ENCODE results near the gene NKD2.

Gene NKD2

GRCh38 chr5:1010641-1011046 is 2.0 kb downstream of the NKD2 start:
- Histone ChIP-seq H3K4me1 (ENCODE audit: insufficient read depth, low read length) (peaks cover 7% of the 10 kb centered on the region; the same call in 1 of the 2 replicates), H3K9me3 (ENCODE audit: control insufficient read depth, insufficient read depth, low read length) (no peaks in the 10 kb centered on the region), H3K36me3 (ENCODE audit: insufficient read depth, low read length) (no peaks in the 10 kb centered on the region), H3K9ac (ENCODE audit: low read depth, low read length) (no peak overlapping the region)

- Histone ChIP-seq H3K9me3 (ENCODE audit: control insufficient read depth, insufficient read depth, low read length) (no peaks in the 10 kb centered on the region), H3K9ac (ENCODE audit: low read depth, low read length) (no peak overlapping the region), H3K4me1 (ENCODE audit: insufficient read depth, low read length) (peaks cover 7% of the 10 kb centered on the region; the same call in 1 of the 2 replicates), H3K36me3 (ENCODE audit: insufficient read depth, low read length) (no peaks in the 10 kb centered on the region)
These were observed 2.6 kb downstream of the NKD2 start for GRCh38 chr5:1011226-1011631.

GRCh38 chr5:1011741-1012312 is 3.2 kb downstream of the NKD2 start:
- H3K9me3 ChIP-seq (ENCODE audit: control insufficient read depth, insufficient read depth, low read length) = no peaks in the 10 kb centered on the region
- no peaks in the 10 kb centered on the region for H3K36me3 ChIP-seq (ENCODE audit: insufficient read depth, low read length)

GRCh38 chr5:1012313-1012841 is 3.8 kb downstream of the NKD2 start:
- H3K9ac ChIP-seq (ENCODE audit: low read depth, low read length) = no peak overlapping the region

More at GRCh38 chr5:1011741-1012312, 3.2 kb downstream of the NKD2 start:
- Histone ChIP-seq H3K9ac (ENCODE audit: low read depth, low read length) (no peak overlapping the region), H3K4me1 (ENCODE audit: insufficient read depth, low read length) (peaks cover 7% of the 10 kb centered on the region; the same call in 1 of the 2 replicates)

GRCh38 chr5:1012900-1013237 is 4.3 kb downstream of the NKD2 start:
- Histone ChIP-seq H3K4me1 (ENCODE audit: insufficient read depth, low read length) (peaks cover 7% of the 10 kb centered on the region; the same call in 1 of the 2 replicates), H3K9ac (ENCODE audit: low read depth, low read length) (no peak overlapping the region), H3K36me3 (ENCODE audit: insufficient read depth, low read length) (no peaks in the 10 kb centered on the region)

More at GRCh38 chr5:1012313-1012841, 3.8 kb downstream of the NKD2 start:
- Histone ChIP-seq H3K4me1 (ENCODE audit: insufficient read depth, low read length) (peaks cover 7% of the 10 kb centered on the region; the same call in 1 of the 2 replicates), H3K9me3 (ENCODE audit: control insufficient read depth, insufficient read depth, low read length) (no peaks in the 10 kb centered on the region), H3K36me3 (ENCODE audit: insufficient read depth, low read length) (no peaks in the 10 kb centered on the region)

GRCh38 chr5:1013238-1013947 is 4.8 kb downstream of the NKD2 start:
- no peaks in the 10 kb centered on the region for H3K9me3 ChIP-seq (ENCODE audit: control insufficient read depth, insufficient read depth, low read length)
- no peak overlapping the region for H3K9ac ChIP-seq (ENCODE audit: low read depth, low read length)
- H3K36me3 ChIP-seq (ENCODE audit: insufficient read depth, low read length) = no peaks in the 10 kb centered on the region
- H3K4me1 ChIP-seq (ENCODE audit: insufficient read depth, low read length) = peaks cover 2% of the 10 kb centered on the region; the same call in 1 of the 2 replicates

More at GRCh38 chr5:1012900-1013237, 4.3 kb downstream of the NKD2 start:
- H3K9me3 ChIP-seq (ENCODE audit: control insufficient read depth, insufficient read depth, low read length) = no peaks in the 10 kb centered on the region

- Histone ChIP-seq H3K36me3 (ENCODE audit: insufficient read depth, low read length) (no peaks in the 10 kb centered on the region), H3K4me1 (ENCODE audit: insufficient read depth, low read length) (peaks cover 2% of the 10 kb centered on the region; the same call in 1 of the 2 replicates), H3K9ac (ENCODE audit: low read depth, low read length) (no peak overlapping the region), H3K9me3 (ENCODE audit: control insufficient read depth, insufficient read depth, low read length) (no peaks in the 10 kb centered on the region)
These were observed 5.3 kb downstream of the NKD2 start for GRCh38 chr5:1013948-1014301.

DNA sequence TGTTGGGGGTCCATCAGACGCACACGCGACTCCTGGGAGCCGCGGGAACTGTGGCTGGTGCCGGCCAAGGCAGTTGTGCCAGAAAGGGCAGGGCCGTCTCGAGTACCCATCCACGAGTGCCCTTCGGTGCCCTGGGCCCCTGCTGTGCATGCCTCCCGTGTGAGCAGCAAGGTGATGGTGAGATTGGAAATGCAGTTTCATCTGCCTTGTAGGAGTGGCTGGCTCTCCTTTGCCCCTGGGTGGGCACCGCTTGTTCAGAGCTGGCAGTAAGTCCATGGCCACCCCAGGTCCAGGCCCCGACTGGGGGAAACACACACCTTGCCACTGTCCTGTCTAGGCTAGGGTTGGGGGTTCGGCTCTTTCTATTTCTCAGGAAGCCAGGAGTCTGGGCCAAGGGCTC is 5.7 kb downstream of the NKD2 start:
- H3K36me3 ChIP-seq (ENCODE audit: insufficient read depth, low read length) = no peaks in the 10 kb centered on the region
- no peaks in the 10 kb centered on the region for H3K9me3 ChIP-seq (ENCODE audit: control insufficient read depth, insufficient read depth, low read length)
- H3K4me1 ChIP-seq (ENCODE audit: insufficient read depth, low read length) = peaks cover 2% of the 10 kb centered on the region; the same call in 1 of the 2 replicates
- no peak overlapping the region for H3K9ac ChIP-seq (ENCODE audit: low read depth, low read length)

DNA sequence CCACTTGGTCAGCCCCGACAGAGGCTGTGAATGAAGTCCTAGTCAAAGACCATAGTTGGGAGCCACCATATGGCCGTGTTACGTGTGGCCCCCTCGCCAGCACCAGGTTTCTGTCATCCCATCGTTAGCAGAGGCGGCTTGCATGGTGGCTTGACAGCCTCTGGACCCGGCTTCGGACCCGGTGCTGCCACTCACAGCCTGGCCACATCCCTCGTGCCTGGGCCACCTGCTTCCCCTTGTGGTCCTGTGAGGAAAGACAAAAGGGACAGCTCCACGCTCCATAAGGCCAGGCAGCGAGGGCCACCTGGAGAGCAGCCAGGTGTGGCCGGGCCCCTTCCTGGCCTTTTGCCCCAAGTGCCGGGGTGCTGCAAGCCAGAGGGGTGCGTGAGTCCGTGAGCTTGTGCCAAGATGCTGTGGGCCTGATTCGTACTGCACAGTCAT is 6.2 kb downstream of the NKD2 start:
- H3K9me3 ChIP-seq (ENCODE audit: control insufficient read depth, insufficient read depth, low read length) = no peaks in the 10 kb centered on the region
- H3K4me1 ChIP-seq (ENCODE audit: insufficient read depth, low read length) = peaks cover 2% of the 10 kb centered on the region; the same call in 1 of the 2 replicates
- H3K9ac ChIP-seq (ENCODE audit: low read depth, low read length) = no peak overlapping the region
- H3K36me3 ChIP-seq (ENCODE audit: insufficient read depth, low read length) = no peaks in the 10 kb centered on the region

DNA sequence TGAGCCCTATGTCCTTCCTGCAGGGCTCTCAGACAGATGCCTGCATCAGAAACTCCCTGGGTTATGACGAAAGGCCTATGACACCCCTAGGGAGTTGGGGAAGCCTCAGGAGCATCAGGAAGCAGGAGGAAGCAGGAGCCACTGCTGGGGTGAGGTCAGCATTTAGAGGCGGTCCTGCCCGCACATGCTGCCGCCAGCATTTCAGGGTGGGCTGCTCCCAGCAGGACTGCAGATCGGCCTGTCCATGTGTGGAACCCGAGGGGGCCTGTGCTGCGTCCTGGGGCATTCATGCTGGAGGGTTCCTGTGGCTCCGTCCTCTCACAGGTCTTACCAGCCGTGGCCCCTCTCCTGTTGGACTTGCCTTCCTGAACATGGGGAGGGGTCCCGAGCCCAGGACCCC is 6.9 kb downstream of the NKD2 start:
- no peaks in the 10 kb centered on the region for H3K9me3 ChIP-seq (ENCODE audit: control insufficient read depth, insufficient read depth, low read length)
- peaks cover 2% of the 10 kb centered on the region; the same call in 1 of the 2 replicates for H3K4me1 ChIP-seq (ENCODE audit: insufficient read depth, low read length)
- no peak overlapping the region for H3K9ac ChIP-seq (ENCODE audit: low read depth, low read length)
- no peaks in the 10 kb centered on the region for H3K36me3 ChIP-seq (ENCODE audit: insufficient read depth, low read length)

DNA sequence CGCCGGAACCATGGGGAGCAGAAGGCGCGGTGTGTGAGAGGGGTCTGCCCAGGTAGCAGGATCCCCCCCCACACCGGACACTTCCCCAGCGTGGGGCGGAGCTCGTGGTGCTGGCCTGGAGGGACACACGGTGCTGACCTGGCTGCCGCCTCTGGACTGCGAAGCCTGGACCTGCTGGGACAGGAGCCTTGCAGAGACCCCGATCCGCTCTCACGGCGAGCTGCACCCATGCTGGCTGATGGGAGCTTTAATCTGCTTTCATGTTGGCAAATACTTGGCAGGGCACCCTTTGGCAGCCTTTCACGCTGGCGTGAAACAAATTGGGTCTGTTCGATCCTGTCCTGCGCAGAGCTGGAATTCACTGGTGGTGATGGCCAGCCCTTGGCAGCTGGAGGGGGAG is 7.4 kb downstream of the NKD2 start:
- Histone ChIP-seq H3K9me3 (ENCODE audit: control insufficient read depth, insufficient read depth, low read length) (no peaks in the 10 kb centered on the region), H3K36me3 (ENCODE audit: insufficient read depth, low read length) (no peaks in the 10 kb centered on the region), H3K9ac (ENCODE audit: low read depth, low read length) (no peak overlapping the region), H3K4me1 (ENCODE audit: insufficient read depth, low read length) (peaks cover under 1% of the 10 kb centered on the region; the same call in 1 of the 2 replicates)

GRCh38 chr5:1016476-1016875 is 7.9 kb downstream of the NKD2 start:
- no peaks in the 10 kb centered on the region for H3K4me1 ChIP-seq (ENCODE audit: insufficient read depth, low read length)

GRCh38 chr5:1017056-1017455 is 8.5 kb downstream of the NKD2 start:
- Histone ChIP-seq H3K36me3 (ENCODE audit: insufficient read depth, low read length) (no peaks in the 10 kb centered on the region), H3K9ac (ENCODE audit: low read depth, low read length) (no peak overlapping the region), H3K9me3 (ENCODE audit: control insufficient read depth, insufficient read depth, low read length) (no peaks in the 10 kb centered on the region), H3K4me1 (ENCODE audit: insufficient read depth, low read length) (no peaks in the 10 kb centered on the region)

More at GRCh38 chr5:1016476-1016875, 7.9 kb downstream of the NKD2 start:
- Histone ChIP-seq H3K9ac (ENCODE audit: low read depth, low read length) (no peak overlapping the region), H3K36me3 (ENCODE audit: insufficient read depth, low read length) (no peaks in the 10 kb centered on the region), H3K9me3 (ENCODE audit: control insufficient read depth, insufficient read depth, low read length) (no peaks in the 10 kb centered on the region)

DNA sequence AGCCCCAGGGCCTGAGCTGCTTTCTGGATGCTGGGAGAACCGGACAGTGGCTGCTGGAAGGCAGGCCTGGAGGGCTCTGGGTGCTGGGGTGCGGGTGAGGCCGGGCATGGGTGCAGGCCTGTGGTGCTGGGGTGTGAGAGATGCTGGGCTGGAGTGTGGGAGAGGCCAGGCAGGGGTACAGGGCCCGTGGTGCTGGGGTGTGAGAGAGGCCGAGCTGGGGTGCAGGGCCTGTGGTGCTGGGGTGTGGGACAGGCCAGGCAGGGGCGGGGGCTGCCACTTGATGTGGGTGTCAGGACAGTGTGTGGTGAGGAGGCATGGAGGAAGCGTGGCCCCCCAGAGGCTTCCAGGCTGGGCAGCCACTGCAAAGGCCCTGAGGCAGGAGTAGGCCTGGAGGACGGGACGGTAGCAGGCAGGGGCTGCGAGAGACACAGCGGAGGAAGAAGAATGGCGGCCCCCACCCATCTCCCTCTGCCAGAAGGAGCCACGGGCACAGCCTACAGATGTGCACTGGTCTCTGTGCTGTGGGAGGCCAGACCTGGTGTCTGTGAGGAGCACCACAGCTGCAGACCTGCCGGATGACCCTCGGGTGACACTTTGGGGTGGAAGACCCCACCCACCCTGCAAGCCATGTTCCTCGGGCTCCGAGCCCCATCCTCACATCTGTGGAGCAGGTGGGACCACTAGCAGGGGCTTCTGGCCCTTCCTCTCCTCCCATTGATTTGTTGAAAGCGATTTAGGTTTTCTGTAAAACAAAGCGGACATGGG is 9.3 kb downstream of the NKD2 start:
- Histone ChIP-seq H3K9ac (ENCODE audit: low read depth, low read length) (no peak overlapping the region), H3K4me1 (ENCODE audit: insufficient read depth, low read length) (no peaks in the 10 kb centered on the region), H3K36me3 (ENCODE audit: insufficient read depth, low read length) (no peaks in the 10 kb centered on the region), H3K9me3 (ENCODE audit: control insufficient read depth, insufficient read depth, low read length) (no peaks in the 10 kb centered on the region)
